Measurements from ENCODE around the gene HID1. TPM values are rescaled to one million over a fixed set of nuclear protein-coding genes. Genes with fewer than 3 reads are reported as not detected.

The HID1 gene
- total RNA-seq, 1 experiment from 2014 or later = 12.7 TPM

DNA sequence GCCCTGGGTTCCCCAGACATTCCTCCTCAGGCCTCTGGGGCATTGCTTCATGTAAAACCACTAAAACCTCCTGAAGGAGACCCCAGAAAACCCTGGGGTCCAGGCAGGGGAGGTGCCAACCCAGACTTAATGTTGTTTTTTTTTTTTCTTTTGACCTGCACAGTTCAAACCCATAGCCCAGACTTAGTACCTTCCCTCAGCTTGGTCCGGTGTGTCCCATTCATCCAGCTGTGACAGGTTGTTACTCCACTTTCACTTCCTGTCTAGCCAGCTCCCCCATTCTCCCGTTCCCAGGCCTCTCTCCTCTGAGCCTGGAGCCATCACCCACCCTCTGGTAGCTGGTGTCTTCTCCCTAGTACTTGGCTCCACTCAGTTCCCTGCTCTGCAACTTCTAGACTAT, 19.7 kb upstream of the HID1 start:
- H3K27me3 Mint-ChIP-seq (ENCODE audit: low read depth) = no peaks in the 10 kb centered on the region
- Histone ChIP-seq H3K27me3 (ENCODE audit: insufficient read depth, low read length) (no peaks in the 10 kb centered on the region), H3T11ph (ENCODE audit: low read length) (no peak overlapping the region), H4K91ac (ENCODE audit: insufficient read length, low read depth, low read length) (no peak overlapping the region), H3K79me1 (ENCODE audit: insufficient read depth, low read depth, low read length, poor library complexity, severe bottlenecking) (peaks cover 8% of the 10 kb centered on the region), H2BK20ac (ENCODE audit: low read depth, low read length, poor library complexity, severe bottlenecking) (no peak overlapping the region), H3K27ac (ENCODE audit: insufficient read length, low read depth, low read length) (no peak overlapping the region), H2BK15ac (ENCODE audit: low read depth, low read length) (no peak overlapping the region), H3K23me2 (ENCODE audit: insufficient read length, low read depth, low read length, poor library complexity, severe bottlenecking) (peaks cover 9% of the 10 kb centered on the region), H4K8ac (replicated peaks; ENCODE audit: insufficient read length, low read depth, low read length) (no peak overlapping the region), H3K18ac (ENCODE audit: insufficient read length, low read depth, low read length) (no peak overlapping the region), H3K23ac (ENCODE audit: insufficient read length, low read depth, low read length) (no peak overlapping the region), H3K14ac (ENCODE audit: insufficient read depth, low read length) (no peak overlapping the region), H2BK5ac (ENCODE audit: insufficient read length, low read length) (no peak overlapping the region), H3K9me3 (ENCODE audit: control insufficient read depth, low read depth, low read length) (no peaks in the 10 kb centered on the region), H4K20me1 (ENCODE audit: control insufficient read depth, insufficient read depth, insufficient read length) (no peaks in the 10 kb centered on the region), H3K9ac (ENCODE audit: extremely low read depth, insufficient read length, low read length) (no peak overlapping the region), H3K4ac (ENCODE audit: low read depth, low read length) (no peak overlapping the region), H2AK5ac (ENCODE audit: insufficient read length, low read length) (no peak overlapping the region), H2BK12ac (ENCODE audit: insufficient read length, low read depth, low read length) (no peak overlapping the region), H3K4me2 (ENCODE audit: insufficient read depth, insufficient read length, low read length) (no peak overlapping the region), H2BK120ac (ENCODE audit: low read depth, low read length, poor library complexity, severe bottlenecking) (no peak overlapping the region), H3K79me2 (ENCODE audit: insufficient read depth, low read length) (peaks cover 10% of the 10 kb centered on the region; the same call in 1 of the 2 replicates), H3K4me1 (ENCODE audit: insufficient read depth, low read length) (no peaks in the 10 kb centered on the region; the same call in 1 of the 2 replicates), H3K56ac (ENCODE audit: insufficient read length, low read depth, low read length) (no peak overlapping the region), H2AFZ (ENCODE audit: low read length) (no peak overlapping the region), H4K5ac (ENCODE audit: insufficient read length, low read depth, low read length) (no peak overlapping the region)
- WGBS (ENCODE audit: extremely low coverage, insufficient read length, low lambda C conversion rate) = no CpG with 5 or more reads among the region's 2 CpGs
- DNase-seq = no peak
- peaks cover 9 to 12% of the 10 kb centered on the region in 2 experiments for H3K4me1 Mint-ChIP-seq
- no peaks in the 10 kb centered on the region; a peak in 1 of 5 replicates for H3K9me3 Mint-ChIP-seq
- peaks cover 0 to 2% (median 0%) of the 10 kb centered on the region in 3 experiments; a peak in 1 of 7 replicates for H3K36me3 Mint-ChIP-seq (ENCODE audit: insufficient read depth in 1 of 3, low read depth in 3 of 3)
- no peak overlapping the region for H3K4me3 Mint-ChIP-seq
- peak overlapping the region; percentile 39 to 68 (median 56); a peak in 4 of 7 replicates for H3K27ac Mint-ChIP-seq
- TF ChIP-seq, protein P1, sequence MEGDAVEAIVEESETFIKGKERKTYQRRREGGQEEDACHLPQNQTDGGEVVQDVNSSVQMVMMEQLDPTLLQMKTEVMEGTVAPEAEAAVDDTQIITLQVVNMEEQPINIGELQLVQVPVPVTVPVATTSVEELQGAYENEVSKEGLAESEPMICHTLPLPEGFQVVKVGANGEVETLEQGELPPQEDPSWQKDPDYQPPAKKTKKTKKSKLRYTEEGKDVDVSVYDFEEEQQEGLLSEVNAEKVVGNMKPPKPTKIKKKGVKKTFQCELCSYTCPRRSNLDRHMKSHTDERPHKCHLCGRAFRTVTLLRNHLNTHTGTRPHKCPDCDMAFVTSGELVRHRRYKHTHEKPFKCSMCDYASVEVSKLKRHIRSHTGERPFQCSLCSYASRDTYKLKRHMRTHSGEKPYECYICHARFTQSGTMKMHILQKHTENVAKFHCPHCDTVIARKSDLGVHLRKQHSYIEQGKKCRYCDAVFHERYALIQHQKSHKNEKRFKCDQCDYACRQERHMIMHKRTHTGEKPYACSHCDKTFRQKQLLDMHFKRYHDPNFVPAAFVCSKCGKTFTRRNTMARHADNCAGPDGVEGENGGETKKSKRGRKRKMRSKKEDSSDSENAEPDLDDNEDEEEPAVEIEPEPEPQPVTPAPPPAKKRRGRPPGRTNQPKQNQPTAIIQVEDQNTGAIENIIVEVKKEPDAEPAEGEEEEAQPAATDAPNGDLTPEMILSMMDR (conservative IDR thresholded peaks at IDR 0.05) = no peak

All from H9 (cell line).